Activated CD4-positive, CD25-positive, alpha-beta regulatory T cell treated with anti-CD3 and anti-CD28 coated beads, Interleukin-2, amount 50 U/mL, for 72 hours (primary cell): ENCODE results near the gene NR1D1.
"Not testable (repeated sequence)": the region's sequence is repeated elsewhere in the genome, so short reads cannot be mapped to it uniquely, and the experiment has no call there.

ENCODE experiments used
- DNase-seq: peaks from one replicate; pipeline ENCODE4 v3.0.0; 2021

Gene NR1D1

DNA sequence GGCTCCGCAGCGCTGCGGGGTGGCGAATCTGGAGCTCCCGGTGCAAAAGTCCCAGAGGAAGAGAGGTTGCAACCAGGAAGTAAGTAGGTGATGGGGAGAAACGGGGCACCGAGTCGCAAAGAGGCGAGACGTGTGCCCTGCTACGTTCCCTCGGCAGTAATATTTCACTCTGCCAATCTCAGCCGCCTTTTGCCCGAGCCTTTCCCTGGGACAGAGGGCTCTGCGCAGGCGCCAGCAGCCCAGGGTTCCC is at the start of gene NR1D1:
Gene NR1D1, minus strand, starts transcription at position 171 of the 250 bp plus-strand sequence. CDS start 495 bp downstream, outside the sequence.
- no peak for DNase-seq

DNA sequence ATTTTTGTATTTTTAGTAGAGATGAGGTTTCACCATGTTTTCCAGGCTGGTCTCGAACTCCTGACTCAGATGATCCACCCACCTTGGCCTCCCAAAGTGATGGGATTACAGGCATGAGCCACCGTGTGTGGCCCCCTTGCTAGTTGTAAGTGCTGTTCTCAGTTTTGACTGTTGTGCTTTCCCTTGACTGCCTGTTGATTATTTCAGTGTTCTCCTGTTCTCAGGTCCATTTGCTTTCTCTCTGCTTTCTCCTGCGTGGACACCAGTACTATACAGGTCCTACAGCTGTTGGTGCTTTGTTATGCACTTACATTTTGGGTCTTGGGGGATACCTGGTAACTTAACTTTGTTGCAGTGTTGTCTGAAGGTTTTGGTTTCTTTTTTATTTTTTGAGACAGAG is 48.1 kb upstream of the NR1D1 start:
- no peak for DNase-seq

DNA sequence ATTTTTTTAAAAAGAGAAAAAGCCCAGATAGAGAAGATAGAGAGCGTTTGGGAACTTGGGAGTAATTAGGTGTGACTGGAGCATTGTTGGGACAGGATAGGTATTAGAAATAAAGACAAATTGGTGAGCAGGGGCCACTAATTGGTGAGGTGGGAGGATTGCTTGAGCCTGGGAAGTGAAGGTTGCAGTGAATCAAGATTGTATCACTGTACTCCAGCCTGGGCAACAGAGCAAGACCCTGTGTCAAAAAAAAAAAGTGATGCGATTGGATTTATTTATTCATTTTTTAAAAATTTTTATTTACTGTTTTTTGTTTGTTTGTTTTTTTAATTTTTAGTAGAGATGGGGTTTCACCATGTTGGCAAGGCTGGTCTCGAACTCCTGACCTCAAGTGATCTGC is 45.1 kb upstream of the NR1D1 start:
- no peak for DNase-seq

DNA sequence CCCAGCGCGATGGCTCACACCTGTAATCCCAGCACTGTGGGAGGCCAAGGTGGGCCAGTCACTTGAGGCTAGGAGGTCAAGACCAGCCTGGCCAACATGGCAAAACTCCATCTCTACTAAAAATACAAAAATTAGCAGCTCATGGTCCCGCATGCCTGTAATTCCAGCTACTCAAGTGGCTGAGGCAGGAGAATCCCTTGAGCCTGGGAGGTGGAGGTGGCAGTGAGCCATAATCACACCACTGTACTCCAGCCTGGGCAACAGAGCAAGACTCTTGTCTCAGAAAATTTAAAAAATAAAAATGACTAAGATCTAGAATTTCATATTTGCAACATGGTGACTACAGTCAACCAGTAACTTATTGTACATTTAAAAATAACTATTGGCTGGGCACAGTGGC is 42.8 kb upstream of the NR1D1 start:
- not testable (repeated sequence) for DNase-seq

DNA sequence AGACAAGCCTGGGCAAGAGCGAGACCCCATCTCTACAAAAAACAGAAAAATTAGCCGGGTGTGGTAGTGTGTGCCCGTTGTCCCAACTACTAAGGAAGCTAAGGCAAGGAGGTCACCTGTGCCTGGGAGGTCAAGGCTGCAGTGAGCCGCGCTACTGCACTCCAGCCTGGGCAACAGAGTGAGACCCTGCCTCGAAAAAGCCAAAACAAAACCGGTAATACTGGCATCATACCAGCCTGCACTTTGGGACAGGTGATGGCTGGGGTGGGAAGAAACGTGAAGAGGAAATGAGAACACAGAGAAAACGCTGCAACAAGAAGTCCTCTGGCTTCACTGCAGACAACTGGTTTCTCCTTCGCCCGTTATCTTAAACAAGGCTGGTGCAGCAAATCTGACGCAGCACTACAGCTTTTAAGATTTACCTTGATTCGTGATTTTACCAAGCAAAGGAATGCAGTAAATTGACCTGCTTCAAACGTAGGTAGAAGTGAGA is 39.2 kb upstream of the NR1D1 start:
- DNase-seq = peak; percentile 34

DNA sequence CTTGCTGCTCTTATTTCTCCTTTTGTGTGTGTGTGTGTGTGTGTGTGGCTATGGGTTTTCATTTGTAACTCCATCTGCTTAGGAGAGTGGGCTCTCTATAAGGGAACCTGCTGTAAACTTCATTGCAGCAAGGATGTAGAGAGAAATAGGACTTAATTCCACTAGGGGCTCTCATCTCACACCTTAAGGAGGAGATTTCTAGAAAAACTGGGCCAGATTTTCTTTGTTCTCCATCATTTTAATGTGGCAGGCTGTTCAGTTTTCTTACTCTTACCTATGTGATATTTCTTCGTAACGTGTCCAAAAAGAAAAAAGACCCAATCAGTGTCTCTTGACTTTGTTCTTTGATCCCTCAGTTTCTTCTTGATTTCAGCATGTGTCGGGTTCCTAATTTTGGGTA is 35.4 kb upstream of the NR1D1 start:
- DNase-seq = no peak

DNA sequence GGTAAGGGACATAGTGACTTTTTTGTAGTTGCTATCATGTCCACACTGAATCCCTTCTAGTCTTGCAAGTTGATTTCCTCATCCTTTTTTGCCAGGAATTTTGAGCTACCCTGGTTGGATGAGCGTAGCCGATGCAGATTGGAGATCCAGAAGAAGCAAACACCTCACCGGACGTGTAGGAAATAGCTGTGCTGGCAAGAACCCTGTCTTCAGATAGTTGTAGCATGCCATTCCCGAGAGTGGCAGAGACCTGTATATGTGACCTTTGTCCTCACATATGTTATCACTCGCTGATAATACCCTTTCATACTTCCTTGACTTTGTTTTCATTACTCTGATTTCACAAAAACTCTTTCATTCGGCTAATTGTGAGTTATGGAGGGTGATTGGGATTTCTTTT is 33.8 kb upstream of the NR1D1 start:
- no peak for DNase-seq

DNA sequence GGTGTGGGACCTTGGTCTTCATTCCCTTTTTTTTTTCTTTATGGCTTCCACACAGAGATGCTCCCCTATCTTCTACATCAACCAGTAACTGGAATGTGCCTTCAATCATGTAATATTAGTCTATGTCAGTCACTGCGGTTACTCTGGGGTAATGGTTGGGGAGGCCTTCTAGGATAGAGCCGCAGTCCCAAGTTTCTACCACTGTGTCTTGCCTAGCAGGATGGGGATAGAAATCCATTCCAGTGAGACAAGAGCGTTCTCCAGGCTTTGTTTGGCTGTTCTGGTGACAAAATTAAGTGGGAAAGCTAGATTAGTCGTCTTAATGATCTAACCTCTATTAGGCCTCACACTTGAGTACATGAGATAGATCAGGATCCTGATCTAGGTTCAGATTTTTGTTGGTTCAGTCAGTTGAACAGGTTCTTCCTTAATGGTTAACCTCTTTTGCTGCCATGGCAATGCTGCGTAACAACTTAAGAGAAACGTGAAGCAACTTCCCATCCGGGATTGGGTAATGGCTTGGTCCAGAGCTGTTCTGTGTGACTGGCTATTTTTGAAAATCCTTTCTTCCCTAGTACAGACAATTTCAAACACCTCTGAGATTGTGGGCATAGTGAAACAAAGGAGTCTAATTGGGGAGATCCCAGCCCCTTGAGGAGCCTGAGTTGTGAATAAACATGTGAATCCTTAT is 30.1 kb upstream of the NR1D1 start:
- DNase-seq = no peak

DNA sequence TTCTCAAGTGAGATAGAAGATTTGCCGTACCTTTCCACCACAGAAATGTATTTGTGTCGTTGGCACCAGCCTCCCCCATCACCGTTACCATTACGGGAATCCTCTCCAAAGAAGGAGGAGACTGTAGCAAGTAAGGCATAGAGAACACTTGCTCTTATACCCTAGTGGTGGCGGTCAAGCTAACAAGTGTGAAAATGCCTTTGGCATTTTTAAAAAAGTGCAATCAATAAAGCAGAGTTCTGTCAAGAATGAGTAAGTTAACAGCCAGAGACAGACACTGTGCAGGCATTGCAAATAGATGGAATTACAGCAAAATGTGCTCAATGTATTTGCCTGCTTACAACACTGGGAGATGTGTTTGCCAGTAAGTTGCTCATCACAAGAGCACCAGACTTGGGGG is 29.1 kb upstream of the NR1D1 start:
- no peak for DNase-seq

DNA sequence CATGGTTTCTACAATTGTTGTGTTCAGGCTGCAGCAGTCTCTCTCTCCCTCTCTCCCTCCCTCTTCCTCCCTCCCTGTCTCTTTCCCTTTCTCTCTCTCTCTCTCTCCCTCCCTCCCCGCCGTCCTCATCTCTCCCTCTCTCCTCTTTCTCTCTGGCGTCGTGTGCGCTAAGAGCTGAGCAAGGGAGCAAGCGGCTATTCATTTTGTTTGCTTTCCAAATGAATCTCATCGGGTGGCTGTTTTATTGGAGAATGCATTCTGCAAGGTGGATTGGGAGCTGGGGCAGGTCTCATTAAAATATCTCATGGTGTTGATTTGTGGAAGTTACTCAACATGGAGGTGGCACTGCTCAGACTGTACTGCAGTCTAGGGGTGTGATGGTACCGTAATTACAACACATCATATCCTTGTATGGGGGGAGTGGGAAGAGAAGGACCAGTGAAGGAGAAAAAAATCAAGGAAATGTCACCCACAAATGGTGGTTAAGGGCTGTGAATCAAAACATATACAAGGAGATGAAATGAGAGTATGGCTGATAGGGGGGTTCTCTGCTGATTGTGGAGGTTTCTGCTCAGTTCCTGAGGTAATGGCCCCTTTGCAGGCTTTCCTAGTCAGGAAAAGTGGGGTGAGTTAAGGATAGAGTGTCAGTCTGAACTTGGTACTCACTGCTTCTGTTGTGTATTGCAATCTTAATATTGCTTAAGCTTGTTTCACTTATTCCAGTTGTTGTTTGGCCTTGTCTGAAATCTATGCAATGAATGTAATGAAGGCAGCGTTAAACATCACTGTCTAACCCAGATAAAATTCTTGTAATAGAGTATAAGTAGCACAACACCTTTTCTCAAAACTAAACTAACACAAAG is 24.1 kb upstream of the NR1D1 start:
- no peak for DNase-seq

DNA sequence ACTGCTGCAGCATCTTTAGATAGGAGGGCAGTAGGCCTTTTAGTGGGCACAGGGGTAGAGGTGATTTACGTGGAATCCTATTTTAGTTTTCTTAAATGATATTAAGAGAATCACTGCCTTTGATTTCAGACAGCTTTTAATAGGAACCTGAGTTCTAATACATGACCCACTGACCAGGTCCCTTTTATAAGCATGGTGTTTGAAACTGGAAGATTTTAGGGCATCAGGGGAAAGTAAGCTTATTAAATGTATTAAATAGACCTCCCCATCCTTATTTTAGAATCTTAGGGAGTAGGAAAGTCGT is 23.4 kb upstream of the NR1D1 start:
- no peak for DNase-seq

DNA sequence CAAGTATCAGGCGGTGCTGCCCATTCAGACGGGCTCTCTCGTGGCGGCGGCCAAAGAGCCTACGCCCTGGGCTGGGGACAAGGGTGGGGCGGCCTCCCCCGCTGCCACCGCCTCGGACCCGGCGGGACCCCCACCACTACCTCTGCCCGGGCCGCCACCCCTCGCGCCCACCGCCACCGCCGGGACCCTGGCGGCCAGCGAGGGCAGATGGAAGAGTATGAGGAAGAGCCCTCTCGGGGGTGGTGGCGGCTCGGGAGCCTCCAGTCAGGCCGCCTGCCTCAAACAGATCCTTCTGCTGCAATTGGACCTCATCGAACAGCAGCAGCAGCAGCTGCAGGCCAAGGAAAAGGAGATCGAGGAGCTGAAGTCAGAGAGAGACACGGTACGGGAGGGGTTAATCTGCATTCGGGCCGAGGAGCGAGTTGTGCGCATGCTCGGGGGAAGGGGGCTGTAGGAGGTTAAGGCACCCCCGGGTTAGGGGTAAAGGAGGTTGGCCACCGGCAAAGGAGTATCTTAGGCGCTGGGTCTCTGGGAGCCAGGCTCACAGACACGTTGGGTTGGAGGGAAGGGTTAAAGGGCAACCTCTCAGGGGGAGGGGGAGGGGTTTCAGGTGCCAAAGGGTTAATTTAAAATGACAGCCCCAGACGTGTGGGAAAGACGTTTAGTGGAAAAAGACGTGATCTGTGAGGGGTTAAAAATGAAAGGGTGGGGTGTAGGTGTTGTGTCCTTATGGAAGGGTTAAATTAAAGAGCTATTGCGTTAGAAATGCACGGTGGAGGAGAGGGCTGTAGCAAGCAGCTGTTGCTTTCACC is 22.8 kb upstream of the NR1D1 start:
- DNase-seq = peak; percentile 63

DNA sequence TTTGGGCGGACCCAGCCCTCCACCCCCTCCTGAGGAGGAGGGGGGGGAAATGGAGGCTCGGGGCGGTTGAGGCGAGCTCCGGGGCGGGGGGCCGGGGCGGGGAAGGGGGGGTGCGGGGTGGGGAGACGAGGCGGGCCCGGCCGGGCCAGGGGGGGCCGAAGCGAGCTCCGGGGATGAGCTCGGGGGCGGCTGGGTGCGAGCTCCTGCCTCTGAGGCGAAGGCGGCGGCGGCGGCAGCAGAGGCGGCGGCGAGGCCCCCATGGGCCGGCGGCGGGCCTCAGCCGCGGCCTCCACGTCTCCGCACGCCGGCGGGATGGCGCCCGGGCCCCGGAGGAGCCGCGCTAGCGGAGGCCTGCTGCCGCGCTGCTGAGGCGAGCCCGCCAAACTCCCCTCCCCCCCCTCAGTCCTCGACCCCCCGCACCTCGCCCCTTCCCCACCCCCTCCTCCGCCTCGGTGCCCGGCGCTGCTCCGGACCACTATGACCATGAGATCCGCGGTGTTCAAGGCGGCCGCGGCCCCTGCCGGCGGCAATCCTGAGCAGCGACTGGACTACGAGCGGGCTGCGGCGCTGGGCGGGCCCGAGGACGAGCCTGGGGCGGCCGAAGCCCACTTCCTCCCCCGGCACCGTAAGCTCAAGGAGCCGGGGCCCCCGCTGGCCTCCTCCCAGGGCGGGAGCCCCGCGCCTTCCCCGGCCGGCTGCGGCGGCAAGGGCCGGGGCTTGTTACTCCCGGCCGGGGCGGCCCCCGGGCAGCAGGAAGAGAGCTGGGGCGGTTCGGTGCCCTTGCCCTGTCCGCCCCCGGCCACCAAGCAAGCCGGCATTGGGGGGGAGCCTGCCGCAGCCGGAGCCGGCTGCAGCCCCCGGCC is 22.0 kb upstream of the NR1D1 start:
- peak; percentile 56 for DNase-seq

DNA sequence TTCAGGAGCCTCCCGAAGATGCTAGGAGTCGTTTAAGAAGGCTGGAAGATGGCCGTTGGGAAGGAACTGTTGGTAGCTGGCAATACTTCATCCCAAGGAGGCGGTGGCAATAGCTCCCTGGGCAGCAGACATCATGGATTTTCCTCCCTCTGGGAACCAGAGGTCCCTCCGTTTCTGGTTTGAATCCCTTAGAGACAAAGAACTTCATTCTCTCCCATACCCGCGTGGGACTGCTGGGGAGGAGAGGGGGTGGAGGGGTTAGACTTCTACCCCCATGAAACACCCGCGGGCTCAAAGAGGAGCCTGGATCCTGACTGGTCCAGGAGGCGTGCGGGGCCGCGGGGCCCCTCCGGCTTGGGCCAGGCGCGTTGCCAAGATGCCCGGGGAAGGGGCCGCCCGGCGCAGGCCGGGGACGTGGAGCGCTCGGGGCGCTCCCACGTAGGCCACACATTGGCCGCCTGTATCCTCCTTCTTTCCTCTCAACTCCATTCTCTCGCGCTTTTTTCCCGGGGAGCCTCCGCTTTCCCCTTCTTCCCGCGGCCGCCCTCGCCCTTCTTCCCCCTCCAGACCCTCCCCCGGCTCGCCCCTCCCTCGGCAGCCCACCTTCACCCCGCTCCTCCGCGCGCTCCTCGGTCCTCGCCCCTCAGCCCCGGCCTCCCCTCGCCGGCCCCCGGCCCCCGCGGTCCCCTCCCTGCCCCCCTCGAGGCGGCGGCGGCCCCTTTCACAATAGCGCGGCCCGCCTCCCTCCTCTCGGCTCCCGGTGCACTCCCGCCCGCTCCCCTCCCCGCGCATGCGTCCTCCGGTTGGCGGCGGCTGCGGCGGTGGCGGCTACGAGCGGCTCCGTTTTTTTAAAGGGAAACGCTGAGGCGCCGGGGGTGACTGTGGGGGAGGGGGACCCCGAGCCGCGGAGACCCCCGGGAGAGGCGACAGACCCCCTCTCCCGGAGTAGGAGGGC is 21.1 kb upstream of the NR1D1 start, which contains the start of gene MSL1:
Gene MSL1, plus strand, starts transcription at position 791 of the 955 bp plus-strand sequence. CDS start 642 bp downstream, outside the sequence.
- peak; percentile 87 for DNase-seq

DNA sequence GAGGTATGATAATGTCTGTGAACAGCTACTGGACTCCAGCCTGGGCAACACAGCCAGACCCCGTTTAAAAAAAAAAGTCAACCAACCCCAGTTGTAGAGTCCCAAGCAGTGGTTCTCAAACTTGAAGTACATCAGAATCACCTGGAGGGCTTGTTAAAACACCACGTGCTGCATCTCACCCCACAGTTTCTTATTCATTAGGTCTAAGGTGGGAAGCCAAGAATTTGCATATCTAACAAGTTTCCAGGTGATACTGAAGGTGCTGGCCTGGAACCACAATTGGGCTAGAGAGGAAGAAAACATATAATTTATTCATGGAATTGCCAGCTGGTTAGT is 14.7 kb upstream of the NR1D1 start:
- DNase-seq = no peak

DNA sequence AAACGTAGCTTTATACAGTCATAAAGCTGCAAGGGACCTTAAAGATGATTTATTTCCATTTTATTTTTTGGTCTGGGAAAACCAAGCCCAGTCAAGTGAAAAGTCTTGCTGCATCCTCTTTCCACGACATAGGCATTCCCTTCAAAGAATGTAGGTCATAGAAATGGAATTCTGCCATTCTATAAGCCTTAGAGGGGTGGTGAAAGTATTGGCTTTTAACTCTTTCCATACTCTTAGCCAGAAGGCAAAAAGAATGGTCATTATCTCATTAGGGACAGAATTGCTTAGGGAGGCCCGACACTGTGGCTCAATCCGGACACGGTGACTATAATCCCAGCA is 13.5 kb upstream of the NR1D1 start:
- DNase-seq = no peak

DNA sequence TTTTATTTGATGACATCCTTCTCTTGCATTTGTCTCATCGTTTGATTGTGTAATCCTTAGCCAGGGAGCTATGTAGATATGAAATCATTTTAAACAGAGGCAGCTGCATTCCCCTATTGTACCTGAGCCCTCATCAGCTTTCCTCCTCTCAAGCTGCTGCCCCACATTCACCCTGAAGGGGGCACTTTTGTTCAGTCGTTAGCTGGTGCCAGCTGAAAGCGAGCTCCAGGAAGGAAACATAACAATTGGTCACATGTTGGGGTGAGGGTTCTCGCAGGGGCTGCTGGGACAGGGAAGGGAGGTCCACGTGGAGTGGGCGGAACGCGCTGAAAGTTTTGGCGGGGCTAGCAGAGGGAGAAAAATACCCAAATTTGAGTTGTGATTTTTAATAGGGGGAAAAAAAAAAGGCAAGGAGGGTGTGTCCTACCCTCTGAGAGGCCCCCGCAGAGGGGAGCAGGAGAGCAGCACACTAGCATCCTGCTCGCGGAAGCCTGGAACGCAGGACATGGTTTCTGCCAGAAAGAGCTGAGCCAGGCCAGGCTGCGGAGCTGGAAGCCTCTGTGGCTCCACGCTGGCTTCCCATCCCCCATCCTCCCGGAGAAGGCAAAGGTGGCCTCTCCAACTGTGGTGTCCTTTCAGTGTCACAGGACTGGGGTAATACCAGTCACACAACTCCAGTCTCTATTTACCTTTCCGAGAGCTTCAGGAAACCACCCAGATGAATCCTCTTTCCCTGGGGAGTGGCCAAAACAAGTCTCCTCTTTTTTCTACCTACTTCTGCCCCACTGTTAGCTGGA is 12.9 kb upstream of the NR1D1 start:
- DNase-seq = peak; percentile 89

DNA sequence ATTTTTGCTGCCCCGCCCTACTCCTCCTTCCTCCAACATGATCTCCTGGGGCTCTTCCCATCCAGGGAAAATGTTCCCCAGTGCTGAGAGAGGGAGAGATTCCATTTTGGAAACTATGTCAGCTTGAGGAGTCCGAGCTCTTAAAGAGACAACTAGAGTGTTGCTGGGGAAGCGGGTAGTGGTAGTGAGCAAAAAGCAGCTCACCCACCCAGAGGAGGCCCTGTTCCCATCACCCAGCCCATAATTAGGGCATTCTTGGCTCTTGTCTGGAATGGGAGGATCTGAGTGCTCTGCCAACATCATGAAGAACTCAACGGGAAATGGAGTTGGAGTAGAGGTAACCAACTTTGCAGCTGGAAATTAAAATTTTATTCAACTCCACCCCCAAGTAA is 12.3 kb upstream of the NR1D1 start:
- no peak for DNase-seq

DNA sequence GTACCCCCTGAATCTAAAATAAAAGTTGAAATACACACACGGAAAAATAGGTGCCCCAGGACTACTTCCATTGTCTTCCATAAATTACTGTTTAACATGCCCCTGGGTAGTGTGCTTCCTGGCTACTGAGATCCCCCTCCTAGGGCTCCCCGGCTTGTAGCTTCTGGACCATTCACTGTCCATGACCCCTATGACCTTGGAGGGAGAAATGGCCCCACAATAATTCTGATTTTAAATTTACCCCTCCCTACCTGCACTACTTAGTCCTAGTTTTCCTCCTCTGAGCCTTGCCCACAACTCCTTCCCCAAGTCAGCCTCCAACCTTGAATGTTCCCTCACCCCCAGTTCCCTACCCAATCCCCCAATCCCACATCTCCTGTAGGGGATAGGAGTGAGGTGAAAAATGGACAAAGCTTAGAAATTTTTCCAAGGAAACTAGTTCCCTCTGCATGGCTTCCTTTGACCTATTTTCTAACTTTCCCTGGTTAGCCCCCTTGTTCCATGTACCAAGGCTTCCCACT is 11.9 kb upstream of the NR1D1 start:
- DNase-seq = no peak
